ENCODE results near the gene DRAM1. TPM values are rescaled to one million over a fixed set of nuclear protein-coding genes. Genes with fewer than 3 reads are reported as not detected.

The DRAM1 gene
- total RNA-seq, 1 experiment from 2014 or later, result 6.5 TPM

- no peak for TF ChIP-seq CTCF (conservative IDR thresholded peaks at IDR 0.05)
- no peak overlapping the region for H4K91ac ChIP-seq (ENCODE audit: insufficient read length, low read depth, low read length)
- H3K79me2 ChIP-seq (ENCODE audit: insufficient read depth, low read length), result no peaks in the 10 kb centered on the region
- no peak overlapping the region for H3K4ac ChIP-seq (ENCODE audit: low read depth, low read length)
- H3K56ac ChIP-seq (ENCODE audit: insufficient read length, low read depth, low read length), result no peak overlapping the region
- DNase-seq, result no peak
- no peaks in the 10 kb centered on the region for H4K20me1 ChIP-seq (ENCODE audit: control insufficient read depth, insufficient read depth, insufficient read length)
- no peak overlapping the region for H4K5ac ChIP-seq (ENCODE audit: insufficient read length, low read depth, low read length)
- Mint-ChIP-seq H3K9me3 (peaks cover 0 to 1% of the 10 kb centered on the region in 2 experiments; a peak in 1 of 5 replicates), H3K27me3 (ENCODE audit: low read depth) (no peaks in the 10 kb centered on the region), H3K4me3 (no peak overlapping the region), H3K27ac (no peak overlapping the region), H3K4me1 (peaks cover 0 to 2% of the 10 kb centered on the region in 2 experiments; a peak in 2 of 4 replicates), H3K36me3 (ENCODE audit: insufficient read depth in 1 of 3, low read depth in 3 of 3) (no peaks in the 10 kb centered on the region)
- no peak overlapping the region for H4K8ac ChIP-seq (replicated peaks; ENCODE audit: insufficient read length, low read depth, low read length)
- H3K18ac ChIP-seq (ENCODE audit: insufficient read length, low read depth, low read length), result no peak overlapping the region
- no peak overlapping the region for H2AK5ac ChIP-seq (ENCODE audit: insufficient read length, low read length)
- no peak overlapping the region for H2BK5ac ChIP-seq (ENCODE audit: insufficient read length, low read length)
- no peak overlapping the region for H3K4me2 ChIP-seq (ENCODE audit: insufficient read depth, insufficient read length, low read length)
- WGBS (ENCODE audit: extremely low coverage, insufficient read length, low lambda C conversion rate), result no CpG with 5 or more reads among the region's 1 CpG
- no peak overlapping the region for H2BK20ac ChIP-seq (ENCODE audit: low read depth, low read length, poor library complexity, severe bottlenecking)
- H3K27me3 ChIP-seq (ENCODE audit: insufficient read depth, low read length), result no peaks in the 10 kb centered on the region
- no peak overlapping the region for H2AFZ ChIP-seq (ENCODE audit: low read length)
- no peak overlapping the region for H3T11ph ChIP-seq (ENCODE audit: low read length)
- H3K79me1 ChIP-seq (ENCODE audit: insufficient read depth, low read depth, low read length, poor library complexity, severe bottlenecking), result no peaks in the 10 kb centered on the region
- no peak overlapping the region for H3K9ac ChIP-seq (ENCODE audit: extremely low read depth, insufficient read length, low read length)
- no peak overlapping the region for H3K27ac ChIP-seq (ENCODE audit: insufficient read length, low read depth, low read length)
- no peak overlapping the region for H2BK15ac ChIP-seq (ENCODE audit: low read depth, low read length)
- no peaks in the 10 kb centered on the region for H3K4me1 ChIP-seq (ENCODE audit: insufficient read depth, low read length)
- no peaks in the 10 kb centered on the region for H3K23me2 ChIP-seq (ENCODE audit: insufficient read length, low read depth, low read length, poor library complexity, severe bottlenecking)
- no peak overlapping the region for H3K14ac ChIP-seq (ENCODE audit: insufficient read depth, low read length)
- no peak overlapping the region for H3K23ac ChIP-seq (ENCODE audit: insufficient read length, low read depth, low read length)
- H3K9me3 ChIP-seq (ENCODE audit: control insufficient read depth, low read depth, low read length), result no peaks in the 10 kb centered on the region
- H2BK120ac ChIP-seq (ENCODE audit: low read depth, low read length, poor library complexity, severe bottlenecking), result no peak overlapping the region
- no peak overlapping the region for H2BK12ac ChIP-seq (ENCODE audit: insufficient read length, low read depth, low read length)
These were observed 20.3 kb upstream of the DRAM1 start for GRCh38 chr12:101857043-101857558.
